DMS114 treated with DMSO at 0.1 percent for 48 hours (cell line): ENCODE results near the gene TWIST2.

Experiments
- DNase-seq: peaks from one replicate; lab custom pipeline; 2025; ENCODE audit not compliant: unreplicated experiment; lab: John Stamatoyannopoulos, UW

Gene TWIST2

GRCh38 chr2:238847841-238848690, at the start of gene TWIST2:
TSS of gene TWIST2 (plus strand) at chr2:238848085. CDS start at chr2:238848216, 131 bp downstream.
- no peak for DNase-seq

- DNase-seq = no peak
These were observed 46.1 kb upstream of the TWIST2 start for GRCh38 chr2:238801791-238802190.

- no peak for DNase-seq
These were observed 44.9 kb upstream of the TWIST2 start for GRCh38 chr2:238802957-238803356.

GRCh38 chr2:238803996-238804870, 43.7 kb upstream of the TWIST2 start:
- DNase-seq = no peak

- no peak for DNase-seq
These were observed 39.1 kb upstream of the TWIST2 start for GRCh38 chr2:238808761-238809160.

- no peak for DNase-seq
These were observed 37.6 kb upstream of the TWIST2 start for GRCh38 chr2:238810321-238810720.

GRCh38 chr2:238811293-238811692, 36.6 kb upstream of the TWIST2 start:
- no peak for DNase-seq

- DNase-seq = no peak
These were observed 36.1 kb upstream of the TWIST2 start for GRCh38 chr2:238811759-238812158.

GRCh38 chr2:238813109-238813508, 34.8 kb upstream of the TWIST2 start:
- no peak for DNase-seq

- no peak for DNase-seq
These were observed 33.1 kb upstream of the TWIST2 start for GRCh38 chr2:238814815-238815214.

GRCh38 chr2:238816291-238816690, 31.6 kb upstream of the TWIST2 start:
- no peak for DNase-seq

GRCh38 chr2:238817382-238817781, 30.5 kb upstream of the TWIST2 start:
- no peak for DNase-seq

GRCh38 chr2:238817891-238818290, 30.0 kb upstream of the TWIST2 start:
- no peak for DNase-seq

GRCh38 chr2:238818561-238818960, 29.3 kb upstream of the TWIST2 start:
- no peak for DNase-seq

GRCh38 chr2:238820197-238820596, 27.7 kb upstream of the TWIST2 start:
- no peak for DNase-seq

GRCh38 chr2:238820916-238821315, 27.0 kb upstream of the TWIST2 start:
- DNase-seq = no peak

GRCh38 chr2:238821391-238821790, 26.5 kb upstream of the TWIST2 start:
- DNase-seq = no peak

GRCh38 chr2:238821944-238822670, 25.8 kb upstream of the TWIST2 start:
- no peak for DNase-seq

- DNase-seq = no peak
These were observed 24.9 kb upstream of the TWIST2 start for GRCh38 chr2:238822955-238823354.

- DNase-seq = no peak
These were observed 16.7 kb upstream of the TWIST2 start for GRCh38 chr2:238831177-238831576.

- no peak for DNase-seq
These were observed 12.9 kb upstream of the TWIST2 start for GRCh38 chr2:238834982-238835381.
